OCI-LY1 (cell line): ENCODE results near the gene ITSN1.

ENCODE experiments used
- EZH2 ChIP-seq: fragments of 200-600 bp; sonication (generic), shearing (Covaris generic); IDR thresholded peaks from 2 replicates; pipeline ENCODE4 v1.8.0; 2017; ENCODE audit warnings: borderline replicate concordance, mixed run types, mild to moderate bottlenecking, antibody characterized with exemption, low read length, moderate library complexity, mixed read lengths
- TF ChIP-seq, protein P1 (sequence below): fragments of 200-600 bp; sonication (generic), shearing (Covaris generic); IDR thresholded peaks from 2 replicates; pipeline ENCODE4 v1.5.1; 2017; ENCODE audit warnings: mild to moderate bottlenecking, antibody characterized with exemption, low read length, moderate library complexity, mixed read lengths

DNA sequence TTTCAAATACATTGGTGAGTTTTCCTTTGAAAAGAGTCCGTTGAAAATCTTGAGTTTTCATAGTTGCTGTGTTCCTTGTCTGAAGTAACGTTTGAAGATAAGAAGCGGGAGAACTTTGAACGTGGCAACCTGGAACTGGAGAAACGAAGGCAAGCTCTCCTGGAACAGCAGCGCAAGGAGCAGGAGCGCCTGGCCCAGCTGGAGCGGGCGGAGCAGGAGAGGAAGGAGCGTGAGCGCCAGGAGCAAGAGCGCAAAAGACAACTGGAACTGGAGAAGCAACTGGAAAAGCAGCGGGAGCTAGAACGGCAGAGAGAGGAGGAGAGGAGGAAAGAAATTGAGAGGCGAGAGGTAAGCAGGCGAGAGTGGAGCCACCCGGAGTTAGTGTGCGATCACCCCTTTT, 129.7 kb downstream of the ITSN1 start:
- TF ChIP-seq, protein P1, sequence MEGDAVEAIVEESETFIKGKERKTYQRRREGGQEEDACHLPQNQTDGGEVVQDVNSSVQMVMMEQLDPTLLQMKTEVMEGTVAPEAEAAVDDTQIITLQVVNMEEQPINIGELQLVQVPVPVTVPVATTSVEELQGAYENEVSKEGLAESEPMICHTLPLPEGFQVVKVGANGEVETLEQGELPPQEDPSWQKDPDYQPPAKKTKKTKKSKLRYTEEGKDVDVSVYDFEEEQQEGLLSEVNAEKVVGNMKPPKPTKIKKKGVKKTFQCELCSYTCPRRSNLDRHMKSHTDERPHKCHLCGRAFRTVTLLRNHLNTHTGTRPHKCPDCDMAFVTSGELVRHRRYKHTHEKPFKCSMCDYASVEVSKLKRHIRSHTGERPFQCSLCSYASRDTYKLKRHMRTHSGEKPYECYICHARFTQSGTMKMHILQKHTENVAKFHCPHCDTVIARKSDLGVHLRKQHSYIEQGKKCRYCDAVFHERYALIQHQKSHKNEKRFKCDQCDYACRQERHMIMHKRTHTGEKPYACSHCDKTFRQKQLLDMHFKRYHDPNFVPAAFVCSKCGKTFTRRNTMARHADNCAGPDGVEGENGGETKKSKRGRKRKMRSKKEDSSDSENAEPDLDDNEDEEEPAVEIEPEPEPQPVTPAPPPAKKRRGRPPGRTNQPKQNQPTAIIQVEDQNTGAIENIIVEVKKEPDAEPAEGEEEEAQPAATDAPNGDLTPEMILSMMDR, result no peak
- no peak for TF ChIP-seq EZH2
